Measurements from ENCODE around the gene CYTH2.

DNA sequence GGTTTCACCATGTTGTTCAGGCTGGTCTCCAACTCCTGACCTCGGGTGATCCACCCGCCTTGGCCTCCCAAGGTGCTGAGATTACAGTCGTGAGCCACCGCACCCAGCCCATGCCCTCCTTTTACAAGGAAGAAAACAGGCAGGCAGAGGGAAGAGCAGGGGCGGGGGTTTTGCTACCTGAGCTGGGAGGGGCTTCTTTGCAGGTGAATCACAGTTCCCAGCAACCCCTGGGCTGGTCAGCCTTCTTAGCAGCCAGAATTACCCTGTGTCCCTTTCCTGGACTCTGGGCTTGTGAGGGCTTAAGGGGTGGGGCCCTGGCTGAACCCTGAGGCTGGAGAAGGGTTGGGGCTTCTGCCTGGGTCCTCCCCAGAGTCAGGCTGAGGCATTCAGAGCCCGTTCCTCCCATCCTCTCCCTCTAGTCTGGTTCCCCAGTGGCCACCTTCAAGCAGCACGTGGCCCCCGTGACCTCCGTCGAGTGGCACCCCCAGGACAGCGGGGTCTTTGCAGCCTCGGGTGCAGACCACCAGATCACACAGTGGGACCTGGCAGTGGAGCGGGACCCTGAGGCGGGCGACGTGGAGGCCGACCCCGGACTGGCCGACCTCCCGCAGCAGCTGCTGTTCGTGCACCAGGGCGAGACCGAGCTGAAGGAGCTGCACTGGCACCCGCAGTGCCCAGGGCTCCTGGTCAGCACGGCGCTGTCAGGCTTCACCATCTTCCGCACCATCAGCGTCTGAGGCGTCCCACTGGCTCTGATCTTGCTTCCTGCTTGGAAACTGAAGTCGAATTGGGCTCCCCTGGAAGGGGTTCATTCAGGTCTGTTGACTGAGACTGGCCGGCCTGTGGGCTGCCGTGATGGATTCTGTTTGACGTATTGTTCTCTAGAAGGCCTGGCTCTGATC lies 16.6 kb upstream of the CYTH2 start:
- TF ChIP-seq, protein P1, sequence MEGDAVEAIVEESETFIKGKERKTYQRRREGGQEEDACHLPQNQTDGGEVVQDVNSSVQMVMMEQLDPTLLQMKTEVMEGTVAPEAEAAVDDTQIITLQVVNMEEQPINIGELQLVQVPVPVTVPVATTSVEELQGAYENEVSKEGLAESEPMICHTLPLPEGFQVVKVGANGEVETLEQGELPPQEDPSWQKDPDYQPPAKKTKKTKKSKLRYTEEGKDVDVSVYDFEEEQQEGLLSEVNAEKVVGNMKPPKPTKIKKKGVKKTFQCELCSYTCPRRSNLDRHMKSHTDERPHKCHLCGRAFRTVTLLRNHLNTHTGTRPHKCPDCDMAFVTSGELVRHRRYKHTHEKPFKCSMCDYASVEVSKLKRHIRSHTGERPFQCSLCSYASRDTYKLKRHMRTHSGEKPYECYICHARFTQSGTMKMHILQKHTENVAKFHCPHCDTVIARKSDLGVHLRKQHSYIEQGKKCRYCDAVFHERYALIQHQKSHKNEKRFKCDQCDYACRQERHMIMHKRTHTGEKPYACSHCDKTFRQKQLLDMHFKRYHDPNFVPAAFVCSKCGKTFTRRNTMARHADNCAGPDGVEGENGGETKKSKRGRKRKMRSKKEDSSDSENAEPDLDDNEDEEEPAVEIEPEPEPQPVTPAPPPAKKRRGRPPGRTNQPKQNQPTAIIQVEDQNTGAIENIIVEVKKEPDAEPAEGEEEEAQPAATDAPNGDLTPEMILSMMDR (IDR thresholded peaks at IDR 0.05) = no peak
- no peak for TF ChIP-seq ZFX (IDR thresholded peaks at IDR 0.05; ENCODE audit: borderline replicate concordance)
